Esophagus squamous epithelium (tissue), 4 donors: Measurements from ENCODE around the gene RUNX1.

Source experiments
- POLR2A ChIP-seq, 4 donors: fragments of 450-650 bp; IDR thresholded peaks; one replicate each; pipeline ENCODE4 v1.6.1; 2017; ENCODE audit warnings: antibody characterized with exemption in 4 of 4, mild to moderate bottlenecking in 4 of 4, moderate library complexity in 3 of 4
- TF ChIP-seq, protein P1 (sequence below), 6 experiments: fragments of 450-650 bp in 4 of 6; fragments of 200-600 bp in 2 of 6; sonication (generic) in 2 of 6; IDR thresholded peaks; one replicate each; pipeline ENCODE4 v1.5.1; 2016 to 2019; ENCODE audit warnings: antibody characterized with exemption in 6 of 6, mild to moderate bottlenecking in 4 of 6, moderate library complexity in 4 of 6

DNA sequence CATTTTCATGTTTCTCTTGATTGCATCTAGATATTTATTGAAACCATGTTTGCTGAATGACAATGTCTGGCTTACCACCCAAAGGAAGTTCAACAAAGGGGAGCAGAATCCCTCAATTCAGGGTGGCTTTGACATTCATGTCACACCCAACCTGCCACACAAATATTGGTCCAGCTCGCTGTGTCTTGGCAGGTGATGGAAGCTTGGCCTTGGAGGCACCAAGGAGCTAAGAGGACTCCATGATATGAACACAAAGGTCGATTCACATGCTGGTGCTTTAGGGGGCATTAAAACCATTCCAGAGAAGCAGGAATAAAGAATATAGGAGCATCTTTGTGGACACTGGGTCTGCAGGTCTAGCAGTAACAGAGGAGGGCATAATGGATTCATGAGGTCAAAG is 114.8 kb downstream of the RUNX1 start:
- no peak for TF ChIP-seq POLR2A (IDR thresholded peaks at IDR 0.05)
- TF ChIP-seq, protein P1, sequence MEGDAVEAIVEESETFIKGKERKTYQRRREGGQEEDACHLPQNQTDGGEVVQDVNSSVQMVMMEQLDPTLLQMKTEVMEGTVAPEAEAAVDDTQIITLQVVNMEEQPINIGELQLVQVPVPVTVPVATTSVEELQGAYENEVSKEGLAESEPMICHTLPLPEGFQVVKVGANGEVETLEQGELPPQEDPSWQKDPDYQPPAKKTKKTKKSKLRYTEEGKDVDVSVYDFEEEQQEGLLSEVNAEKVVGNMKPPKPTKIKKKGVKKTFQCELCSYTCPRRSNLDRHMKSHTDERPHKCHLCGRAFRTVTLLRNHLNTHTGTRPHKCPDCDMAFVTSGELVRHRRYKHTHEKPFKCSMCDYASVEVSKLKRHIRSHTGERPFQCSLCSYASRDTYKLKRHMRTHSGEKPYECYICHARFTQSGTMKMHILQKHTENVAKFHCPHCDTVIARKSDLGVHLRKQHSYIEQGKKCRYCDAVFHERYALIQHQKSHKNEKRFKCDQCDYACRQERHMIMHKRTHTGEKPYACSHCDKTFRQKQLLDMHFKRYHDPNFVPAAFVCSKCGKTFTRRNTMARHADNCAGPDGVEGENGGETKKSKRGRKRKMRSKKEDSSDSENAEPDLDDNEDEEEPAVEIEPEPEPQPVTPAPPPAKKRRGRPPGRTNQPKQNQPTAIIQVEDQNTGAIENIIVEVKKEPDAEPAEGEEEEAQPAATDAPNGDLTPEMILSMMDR (IDR thresholded peaks at IDR 0.05), result no peak
